Measurements from ENCODE around the gene CTLA4.
A peak's percentile ranks its signal among the peaks of the same experiment; 100 is the strongest.

The CTLA4 gene

DNA sequence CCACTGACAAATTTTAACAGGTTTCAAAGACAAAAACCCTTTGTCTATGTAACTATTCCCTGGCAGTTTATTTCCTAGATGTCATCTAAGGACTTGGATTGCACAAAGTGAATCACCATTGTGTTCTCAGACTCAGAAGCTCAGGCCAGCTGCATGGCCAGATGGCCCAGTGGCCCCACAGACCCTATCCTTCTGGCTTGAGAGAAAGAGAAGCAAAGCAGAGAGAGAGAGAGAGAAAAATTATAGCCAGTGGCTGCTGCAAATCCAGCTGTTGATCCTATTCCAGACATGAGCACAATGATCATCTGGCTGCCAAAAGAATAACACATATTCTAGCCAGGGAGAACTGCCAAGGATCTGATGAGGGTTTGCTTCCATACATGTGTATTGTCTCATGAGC, 25.8 kb downstream of the CTLA4 start:
- no peak for DNase-seq

DNA sequence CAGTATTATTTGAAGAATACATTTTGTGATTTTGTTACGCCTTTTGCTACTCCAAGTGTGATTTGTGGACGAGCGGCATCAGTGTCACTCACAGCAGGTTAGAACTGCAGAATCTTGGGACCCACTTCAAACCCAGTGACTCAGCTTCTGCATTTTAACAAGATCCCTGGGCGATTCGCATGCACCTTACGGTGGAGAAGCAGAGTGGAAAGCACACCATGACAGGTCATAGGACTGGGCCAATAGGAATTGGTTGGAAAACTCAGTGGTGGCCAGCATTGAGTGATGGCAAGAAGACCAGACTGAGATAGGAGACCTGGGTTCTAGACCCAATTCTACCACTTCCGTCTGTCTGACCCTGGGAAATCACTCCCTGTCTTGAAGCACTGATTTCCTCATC, 26.3 kb downstream of the CTLA4 start:
- no peak for DNase-seq

DNA sequence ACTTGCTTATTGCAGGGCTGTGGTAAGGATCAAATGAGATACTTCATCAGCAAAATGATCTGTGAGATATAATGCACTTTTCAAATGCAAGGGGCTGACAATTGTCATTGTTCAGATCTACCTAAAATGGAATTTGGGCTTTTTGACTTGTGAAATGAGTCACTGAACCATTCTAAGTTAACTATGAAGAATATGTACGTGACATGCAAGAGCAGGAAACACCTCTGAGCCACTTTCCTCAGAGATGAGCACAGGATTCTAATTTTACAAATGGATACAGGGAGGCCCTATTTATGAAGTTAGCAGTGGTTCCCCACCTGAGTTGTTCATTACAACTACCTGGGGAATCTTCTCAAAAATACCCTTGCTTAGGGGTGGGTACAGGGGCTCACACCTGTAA, 26.7 kb downstream of the CTLA4 start:
- no peak for DNase-seq

DNA sequence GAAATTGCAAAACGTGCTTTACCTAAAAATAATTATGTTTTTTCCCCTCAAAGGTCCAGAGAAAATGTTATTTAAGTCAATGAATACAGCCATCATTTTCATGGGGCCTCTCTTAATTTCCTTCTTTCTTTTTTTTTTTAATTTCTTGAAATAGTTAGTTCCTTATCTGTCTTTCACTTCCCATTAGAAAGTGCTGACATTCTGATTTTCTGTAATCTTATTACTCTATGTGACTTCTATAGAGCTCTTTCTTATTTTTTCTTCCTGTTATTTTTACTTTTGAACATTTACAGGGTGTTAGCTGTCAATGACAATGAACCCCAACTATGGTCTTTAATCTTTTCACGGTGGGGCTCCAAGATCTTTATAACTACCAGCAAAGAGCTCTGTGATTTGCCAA, 30.0 kb downstream of the CTLA4 start:
- DNase-seq: no peak

DNA sequence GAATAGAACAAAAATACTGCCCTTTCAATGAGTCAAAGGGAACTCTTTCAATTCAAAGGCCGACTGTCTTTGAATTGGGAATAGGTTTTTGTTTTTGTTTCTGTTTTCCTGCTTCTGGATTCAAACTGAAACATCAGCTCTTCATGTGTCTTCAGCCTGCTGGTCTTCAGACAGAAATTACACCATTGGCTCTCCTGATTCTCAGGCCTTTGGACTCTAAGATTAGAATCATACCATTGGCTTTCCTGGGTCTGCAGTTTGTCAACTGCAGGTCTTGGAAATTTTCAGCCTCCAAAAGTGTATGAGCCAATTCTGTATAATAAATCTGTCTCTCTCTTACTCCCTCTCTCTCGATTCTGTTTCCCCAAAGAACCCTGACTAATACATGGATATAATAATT, 31.1 kb downstream of the CTLA4 start:
- no peak for DNase-seq

DNA sequence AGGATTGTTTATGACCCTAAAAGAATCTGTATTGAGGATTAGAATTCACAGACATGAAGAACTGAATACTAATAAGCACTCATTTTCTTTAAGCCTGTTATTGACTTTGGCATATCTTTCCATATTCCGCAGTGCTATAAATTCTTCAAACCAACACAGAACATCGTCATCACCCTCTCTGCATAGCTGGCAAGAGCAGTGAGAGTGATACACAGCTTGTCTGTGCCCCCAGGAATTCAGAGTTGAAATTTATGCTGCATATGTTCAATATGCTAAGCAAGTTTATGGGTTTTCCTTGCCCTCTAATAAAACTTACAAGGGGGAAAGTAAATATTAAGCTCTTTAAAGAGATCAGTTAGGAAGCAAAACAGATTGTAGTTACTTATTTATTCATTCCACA, 32.7 kb downstream of the CTLA4 start:
- no peak for DNase-seq

DNA sequence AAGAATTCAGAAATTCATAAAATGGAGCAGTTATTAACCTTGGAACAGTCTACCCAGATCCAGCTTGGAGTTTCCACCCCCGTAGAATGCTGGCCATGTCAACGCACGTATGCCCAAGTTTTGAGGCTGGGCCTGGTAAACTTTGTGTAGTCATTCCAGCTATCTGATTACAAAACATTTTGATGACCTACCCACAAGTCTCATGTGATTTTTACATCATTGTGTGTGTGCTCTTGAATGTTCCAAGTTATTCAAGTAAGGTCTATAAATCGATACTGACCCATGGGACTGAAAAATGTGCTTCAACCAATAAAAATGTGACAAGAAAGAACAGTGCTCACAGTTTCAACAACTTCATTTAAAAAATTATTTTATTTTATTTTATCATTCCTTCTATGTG, 36.5 kb downstream of the CTLA4 start:
- DNase-seq: no peak

DNA sequence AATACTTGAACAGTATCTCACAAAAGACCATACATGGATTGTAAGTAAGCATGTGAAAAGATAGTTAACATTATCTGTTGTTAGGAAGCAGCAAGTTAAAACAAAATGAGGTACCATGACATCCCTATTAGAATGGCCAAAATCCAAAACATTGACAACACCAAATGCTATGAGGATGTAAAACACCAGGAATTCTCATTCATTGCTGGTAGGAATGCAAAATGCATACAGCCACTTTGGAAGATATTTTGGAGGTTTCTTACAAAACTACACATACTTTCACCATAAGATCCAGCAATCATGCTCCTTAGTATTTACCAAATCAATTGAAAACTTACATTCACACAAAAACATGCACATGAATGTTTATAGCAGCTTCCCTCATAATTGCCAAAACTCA, 38.1 kb downstream of the CTLA4 start:
- DNase-seq: no peak

DNA sequence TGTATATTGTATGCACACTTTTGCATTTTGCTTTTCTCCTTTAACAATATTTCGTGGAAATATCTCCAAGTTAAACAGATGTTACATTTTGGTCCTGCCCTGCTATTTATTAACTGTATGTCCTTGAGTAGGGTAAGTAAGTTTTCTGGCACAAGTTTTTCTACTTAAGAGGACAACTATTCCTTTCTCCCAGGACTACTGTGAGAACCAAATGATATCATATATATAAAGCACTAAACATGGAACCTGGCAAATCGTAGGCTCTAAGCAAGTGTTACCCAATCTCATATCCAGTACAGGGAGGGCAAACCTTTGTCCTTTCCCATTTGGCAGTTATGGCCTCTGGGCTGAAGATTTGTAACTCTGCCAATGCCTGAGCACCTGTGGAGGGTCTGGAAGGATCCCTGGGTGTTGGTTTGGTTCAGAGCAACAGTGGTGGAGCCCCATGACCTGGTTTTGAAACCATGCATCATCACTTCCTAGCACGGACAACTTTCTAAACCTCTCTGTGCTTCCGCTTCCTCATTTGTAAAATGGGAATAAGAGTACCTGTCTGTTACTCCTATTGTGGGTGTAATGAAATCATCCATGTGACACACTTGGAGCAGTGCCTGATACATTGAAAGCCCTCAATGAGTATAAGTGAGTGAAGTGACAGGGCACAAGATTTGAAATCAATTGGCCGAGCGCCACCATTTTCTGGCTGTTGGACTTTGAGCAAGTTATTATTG, 40.7 kb downstream of the CTLA4 start:
- DNase-seq: no peak

DNA sequence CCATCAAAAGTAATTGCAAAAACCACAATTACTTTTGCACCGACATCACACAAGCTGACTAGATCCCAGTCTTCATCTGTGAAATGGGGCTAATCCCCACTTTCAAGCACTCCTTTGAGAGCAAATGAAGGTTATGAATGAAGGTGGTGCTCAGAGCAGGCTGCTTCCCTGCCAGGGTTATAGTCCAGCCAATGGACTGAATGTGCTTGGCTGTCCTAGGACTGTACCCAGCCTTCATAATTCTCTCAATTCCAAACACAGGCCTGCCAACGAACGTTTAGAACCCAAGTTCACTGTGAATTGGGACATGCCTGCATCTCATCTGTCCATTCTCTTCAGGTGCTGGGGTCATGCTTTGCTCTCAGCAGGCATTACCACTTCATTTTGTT, 41.2 kb downstream of the CTLA4 start:
- no peak for DNase-seq

DNA sequence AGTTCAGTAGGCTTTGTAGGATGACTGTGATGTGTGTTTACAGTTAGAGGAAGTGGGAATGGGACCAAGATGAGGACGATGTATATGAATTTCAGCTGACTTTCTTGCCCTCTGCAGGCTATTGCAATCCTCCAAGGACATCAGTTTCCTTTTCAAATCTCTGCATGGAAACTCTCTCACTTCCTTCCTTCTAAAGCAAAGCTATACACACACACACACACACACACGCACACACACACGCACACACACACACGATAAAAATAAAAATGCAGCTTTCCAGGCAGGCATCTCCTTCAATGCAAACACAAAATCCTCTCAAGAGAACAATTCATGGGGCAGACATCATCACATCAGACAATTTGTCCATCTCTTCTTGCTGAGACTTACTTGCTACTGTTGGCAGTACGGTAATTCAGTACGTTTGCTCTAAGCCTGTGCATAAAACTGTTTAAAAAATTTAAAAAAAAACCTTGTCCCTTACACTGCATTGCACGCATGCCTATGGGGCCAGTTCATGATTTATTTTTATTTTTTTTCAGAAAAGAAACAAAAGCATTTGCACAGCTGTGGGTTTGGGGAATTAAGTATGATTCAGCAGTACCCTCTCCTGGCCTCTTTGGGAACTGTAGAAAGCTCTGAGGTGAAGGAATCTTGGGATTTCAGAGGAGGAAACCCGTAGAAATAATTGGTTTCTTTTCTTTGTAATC, 41.8 kb downstream of the CTLA4 start:
- no peak for DNase-seq

DNA sequence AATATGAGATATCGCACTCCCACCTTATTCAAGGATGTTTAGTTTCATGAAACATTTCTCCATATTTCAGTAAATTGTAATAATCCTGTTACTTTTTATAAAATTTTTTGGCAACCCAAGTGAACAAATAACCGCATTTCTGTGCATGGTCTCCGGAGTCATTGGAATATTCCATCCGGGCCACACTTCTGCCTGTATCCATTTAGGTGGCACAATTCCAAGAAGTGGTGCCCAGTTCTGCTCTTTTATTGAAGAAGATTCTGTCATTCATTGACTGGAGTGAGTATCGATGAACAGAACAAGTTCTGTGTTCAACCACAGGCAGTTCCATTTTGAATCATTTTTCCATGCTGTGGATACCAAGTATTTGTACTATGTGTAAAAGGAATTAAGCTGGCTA, 42.4 kb downstream of the CTLA4 start:
- no peak for DNase-seq

DNA sequence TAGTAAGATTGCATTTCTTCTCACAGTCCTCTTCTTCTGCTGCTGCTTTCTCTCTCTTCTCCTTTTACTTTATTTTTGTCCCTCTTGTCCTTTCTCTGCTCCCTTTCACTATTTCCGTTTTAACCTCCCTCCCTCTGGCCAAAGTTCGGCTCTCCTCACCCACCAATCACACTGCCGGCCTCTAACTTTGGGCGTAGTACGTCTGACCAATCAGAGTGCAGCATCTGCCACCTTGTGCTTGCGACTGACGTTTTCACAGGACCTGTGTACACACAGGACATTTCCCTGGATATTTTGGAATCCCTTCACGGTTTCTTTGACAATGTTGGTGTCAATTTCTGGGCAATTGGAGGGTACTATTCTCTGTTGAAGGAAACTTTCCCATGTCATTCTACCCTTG, 46.4 kb downstream of the CTLA4 start:
- DNase-seq: no peak

DNA sequence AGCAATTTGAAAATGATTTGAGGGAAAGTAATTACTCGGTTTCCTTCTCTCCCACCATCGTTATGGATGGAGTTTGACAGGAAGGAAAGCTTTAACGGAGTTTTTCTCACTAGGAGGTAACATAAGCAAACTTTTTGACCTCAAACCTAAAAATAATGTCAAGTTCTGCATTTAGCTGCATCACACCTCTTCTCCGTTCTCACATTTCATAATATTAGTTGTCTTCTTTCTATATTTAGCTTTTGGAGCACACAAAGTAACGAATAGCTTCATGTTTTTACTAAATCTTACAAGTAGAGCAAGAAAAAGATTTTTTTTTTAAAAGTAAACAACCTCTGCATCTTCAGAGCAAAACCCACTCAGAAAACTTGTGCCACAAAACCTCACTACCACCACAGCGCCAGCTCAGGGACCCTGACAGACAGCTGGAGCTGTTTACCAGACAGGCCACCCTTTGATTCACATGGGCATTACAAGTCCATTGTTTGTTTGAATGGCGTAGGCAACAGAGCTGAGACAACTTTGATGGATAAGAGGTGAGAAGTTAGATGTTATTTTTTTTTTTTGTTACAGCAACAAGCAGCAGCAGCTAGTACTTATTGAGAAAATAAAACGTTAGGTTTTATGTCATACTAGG, 47.1 kb downstream of the CTLA4 start:
- DNase-seq: peak; percentile 19

DNA sequence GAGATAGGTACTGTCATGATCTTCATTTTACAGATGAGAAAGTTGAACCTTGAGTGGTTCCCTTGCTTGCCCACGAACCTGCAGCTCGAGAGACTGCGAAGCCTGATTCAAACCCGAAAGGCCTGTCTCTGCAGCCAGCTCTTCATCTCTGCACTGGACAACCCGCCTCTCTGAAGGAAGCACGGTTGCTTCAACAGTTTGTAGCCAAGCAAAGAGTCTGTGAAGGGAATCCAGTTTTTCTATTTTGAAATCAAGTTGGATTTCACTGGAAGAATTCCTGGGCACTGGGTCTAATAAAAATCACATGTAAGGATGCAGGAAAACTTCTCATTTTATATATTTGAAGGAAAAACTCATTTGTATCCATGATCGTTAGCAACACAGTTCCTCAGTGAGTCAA, 47.7 kb downstream of the CTLA4 start:
- no peak for DNase-seq

DNA sequence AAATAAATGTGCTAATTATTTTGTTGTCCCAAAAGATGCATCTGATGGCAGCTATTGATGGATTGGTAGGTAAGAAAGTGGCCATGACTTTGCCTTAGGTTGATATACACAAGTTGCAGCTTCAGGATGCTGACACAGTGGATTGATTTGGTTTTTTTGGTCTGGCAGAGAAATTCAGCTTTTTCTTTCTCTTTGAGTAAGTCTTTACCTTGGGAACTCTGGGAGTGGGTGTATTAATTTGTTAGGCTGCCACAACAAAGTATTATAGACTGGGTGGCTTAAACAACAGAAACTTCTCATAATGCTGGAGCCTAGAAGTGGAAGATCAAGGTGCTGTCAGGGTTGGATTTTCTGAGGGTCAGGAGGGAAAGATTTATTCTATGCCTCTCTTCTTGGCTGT, 49.2 kb downstream of the CTLA4 start:
- no peak for DNase-seq

DNA sequence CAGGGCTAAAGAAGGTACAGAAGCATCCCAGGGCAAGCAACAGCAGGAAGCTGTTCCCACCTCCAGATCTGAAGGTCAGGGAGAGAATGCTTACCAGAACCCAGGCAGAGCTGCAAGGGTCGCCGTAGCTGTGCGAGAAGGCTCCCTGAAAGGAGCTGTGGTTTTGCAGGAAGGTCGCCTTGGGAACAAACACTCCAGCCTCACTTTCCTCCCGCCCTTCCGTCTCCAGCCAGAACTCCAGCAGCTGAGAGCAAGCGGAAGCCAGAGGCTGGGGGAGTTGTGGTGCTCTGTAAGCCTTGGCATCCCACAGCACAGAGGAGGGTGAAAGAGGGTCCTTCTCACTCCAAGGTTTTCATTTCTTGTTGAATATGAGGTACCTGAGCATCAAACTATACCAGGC, 50.7 kb downstream of the CTLA4 start:
- no peak for DNase-seq

DNA sequence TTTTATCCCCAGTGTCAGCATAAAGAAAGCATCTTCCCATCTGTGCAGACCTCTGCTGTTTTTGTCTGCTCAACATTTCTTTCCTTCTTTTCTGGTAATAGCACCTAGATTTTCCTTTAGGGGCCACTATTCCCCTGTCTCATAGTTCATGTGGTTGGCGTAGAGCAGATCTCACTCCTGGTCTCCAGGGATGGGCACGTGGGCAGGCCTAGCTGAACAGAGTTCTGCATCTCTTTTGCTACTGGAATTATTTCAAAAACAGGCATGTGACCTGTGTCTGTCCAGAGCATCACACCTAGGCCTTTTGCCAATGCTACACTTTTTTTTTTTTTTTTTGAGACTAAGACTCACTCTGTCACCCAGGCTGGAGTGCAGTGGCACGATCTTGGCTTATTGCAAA, 51.3 kb downstream of the CTLA4 start:
- no peak for DNase-seq
